NCI-H128 (cell line): ENCODE results near the gene OR51E1.

ENCODE experiments used
- DNase-seq: peaks from one replicate; lab custom pipeline; 2025; ENCODE audit not compliant: unreplicated experiment; lab: John Stamatoyannopoulos, UW

OR51E1 gene

GRCh38 chr11:4643682-4644081, at the start of gene OR51E1:
Gene OR51E1, plus strand, starts transcription at chr11:4643982. Its CDS starts 8,545 bp downstream, at chr11:4652527.
- no peak for DNase-seq

GRCh38 chr11:4605057-4605456, 38.7 kb upstream of the OR51E1 start:
- DNase-seq: no peak

DNA sequence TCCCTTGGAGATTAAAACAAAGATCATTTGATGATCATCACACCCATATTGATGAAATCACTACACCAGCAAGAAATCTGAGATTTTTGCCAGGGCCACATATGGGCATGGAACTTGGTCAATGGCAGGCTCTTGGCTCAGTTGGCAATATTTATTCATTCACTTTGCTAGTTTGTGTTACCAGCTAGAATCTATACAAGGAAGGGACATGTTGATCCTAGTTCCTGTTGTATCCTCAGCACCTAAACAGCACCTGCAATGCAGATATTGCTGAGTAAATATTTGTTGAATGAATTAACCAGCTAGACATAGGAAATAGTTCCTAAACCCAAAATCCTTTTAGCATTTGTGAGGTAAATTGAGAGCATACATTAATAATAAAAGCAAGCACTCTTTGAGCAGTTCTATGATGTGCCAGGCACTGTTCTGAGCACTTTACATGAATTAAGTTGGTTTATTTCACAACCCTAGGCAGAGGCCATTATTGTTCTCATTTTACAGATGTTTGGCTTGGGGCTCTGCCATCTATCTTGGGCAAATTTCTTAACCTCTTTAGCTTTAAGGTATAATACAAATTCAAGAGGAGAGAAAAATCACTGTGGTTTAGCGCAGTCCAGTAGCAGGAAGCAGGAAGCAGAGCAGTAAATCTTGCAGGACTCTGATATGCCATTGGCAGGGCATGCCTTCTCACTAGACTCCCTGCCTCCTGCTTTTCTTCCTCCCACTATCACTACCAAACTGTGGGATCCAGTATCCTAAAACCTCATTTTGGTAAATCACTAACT, 37.4 kb upstream of the OR51E1 start:
- no peak for DNase-seq

DNA sequence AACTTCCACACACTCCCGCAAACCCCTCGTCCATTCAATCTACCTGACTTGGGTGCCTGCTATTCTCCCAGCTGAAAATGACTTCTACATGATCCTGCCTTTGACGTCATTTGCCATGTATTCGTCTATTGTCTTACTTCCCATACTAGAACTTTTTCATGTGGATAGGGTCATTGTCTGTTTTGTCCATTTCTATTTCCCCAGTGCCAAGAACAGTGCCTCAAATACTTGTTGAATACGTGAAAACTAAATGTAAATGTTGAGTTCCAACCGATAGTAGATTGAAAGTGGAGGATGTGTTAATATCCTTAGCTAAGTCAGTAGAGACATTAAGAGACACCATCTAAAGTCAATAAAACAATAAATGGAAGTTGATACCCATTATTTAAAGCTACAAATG, 36.7 kb upstream of the OR51E1 start:
- DNase-seq: no peak

GRCh38 chr11:4607781-4608666, 35.8 kb upstream of the OR51E1 start, which contains the start of gene TRIM68:
Gene TRIM68, minus strand, starts transcription at chr11:4608231. Its CDS starts 2,727 bp downstream, at chr11:4605504.
- DNase-seq: no peak

DNA sequence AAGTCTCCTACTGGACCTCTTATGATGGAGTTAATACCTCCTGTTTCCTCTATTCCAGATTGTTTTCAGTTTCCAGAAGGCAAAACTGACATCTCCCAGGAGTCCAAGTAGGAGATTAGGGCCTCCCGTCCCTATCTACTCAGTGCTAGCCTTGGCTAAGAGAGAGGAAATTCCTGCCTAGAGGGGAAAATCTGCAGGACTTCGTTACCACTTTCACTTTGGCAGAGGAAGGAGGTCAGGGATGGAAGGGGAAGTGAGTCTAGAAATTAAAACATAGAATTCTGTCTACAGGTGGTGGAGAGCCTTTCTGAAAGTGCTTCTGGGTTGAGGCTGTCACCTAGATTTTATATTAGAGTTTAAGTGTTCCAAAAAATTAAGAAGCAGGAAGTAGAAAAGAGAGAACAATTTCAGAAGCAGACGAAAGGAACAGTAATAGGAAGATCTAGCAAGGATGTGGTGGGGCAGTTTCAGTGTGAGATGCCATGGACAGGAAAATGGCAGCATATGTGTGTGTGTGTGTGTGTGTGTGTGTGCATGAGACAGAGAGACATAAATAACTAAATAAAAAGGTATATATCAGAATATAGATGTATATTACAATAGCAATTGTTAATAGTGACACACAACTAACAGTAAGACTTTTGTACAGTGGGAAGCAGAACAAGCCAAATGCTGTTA, 33.4 kb upstream of the OR51E1 start:
- DNase-seq: no peak

DNA sequence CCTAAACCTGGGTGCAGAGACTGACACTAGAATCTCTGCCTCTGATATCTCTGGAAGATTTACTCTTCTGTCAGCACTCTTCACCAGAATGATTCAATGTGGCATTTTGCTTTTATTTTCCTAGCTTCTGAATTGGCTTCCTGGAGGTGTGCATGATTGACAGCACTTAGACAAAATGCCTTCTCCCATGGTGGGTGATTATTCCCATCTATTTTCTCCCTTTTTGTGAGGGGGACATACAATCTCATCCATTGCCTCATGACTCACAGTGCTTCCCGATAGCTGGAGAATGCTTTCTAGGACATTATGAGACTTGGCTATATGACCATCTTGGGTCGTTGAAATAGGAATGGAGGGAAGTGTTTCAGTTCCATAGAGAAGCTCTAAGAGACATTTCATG, 31.8 kb upstream of the OR51E1 start:
- DNase-seq: no peak

DNA sequence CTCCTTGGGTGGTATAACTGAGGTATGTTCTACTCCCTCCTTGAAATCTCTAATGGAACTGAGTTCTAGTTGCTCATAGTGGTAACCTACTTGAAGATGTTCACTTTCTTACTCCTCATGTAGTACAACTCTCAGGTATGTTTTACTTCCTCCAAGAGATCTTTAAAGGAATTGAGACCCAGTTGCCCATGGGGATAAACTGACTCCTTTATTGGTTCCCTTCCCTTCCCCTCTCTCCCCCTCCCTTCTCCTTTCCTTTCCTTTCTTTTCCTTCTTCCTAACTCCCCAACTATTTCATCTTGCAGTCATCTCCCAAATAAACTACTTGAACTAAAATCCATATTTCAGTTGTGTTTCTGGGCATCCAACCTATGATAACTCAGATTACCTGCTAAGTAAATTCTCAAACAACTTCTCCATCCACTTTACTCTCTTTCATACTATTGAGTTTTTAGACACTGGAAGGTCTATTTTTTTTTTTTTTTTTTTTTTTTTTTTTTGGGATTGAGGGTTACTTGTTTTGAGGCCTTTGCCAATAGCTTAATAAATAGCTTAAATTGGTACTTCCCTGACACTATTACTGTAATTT, 27.8 kb upstream of the OR51E1 start:
- DNase-seq: no peak

GRCh38 chr11:4619514-4619913, 24.3 kb upstream of the OR51E1 start:
- no peak for DNase-seq

DNA sequence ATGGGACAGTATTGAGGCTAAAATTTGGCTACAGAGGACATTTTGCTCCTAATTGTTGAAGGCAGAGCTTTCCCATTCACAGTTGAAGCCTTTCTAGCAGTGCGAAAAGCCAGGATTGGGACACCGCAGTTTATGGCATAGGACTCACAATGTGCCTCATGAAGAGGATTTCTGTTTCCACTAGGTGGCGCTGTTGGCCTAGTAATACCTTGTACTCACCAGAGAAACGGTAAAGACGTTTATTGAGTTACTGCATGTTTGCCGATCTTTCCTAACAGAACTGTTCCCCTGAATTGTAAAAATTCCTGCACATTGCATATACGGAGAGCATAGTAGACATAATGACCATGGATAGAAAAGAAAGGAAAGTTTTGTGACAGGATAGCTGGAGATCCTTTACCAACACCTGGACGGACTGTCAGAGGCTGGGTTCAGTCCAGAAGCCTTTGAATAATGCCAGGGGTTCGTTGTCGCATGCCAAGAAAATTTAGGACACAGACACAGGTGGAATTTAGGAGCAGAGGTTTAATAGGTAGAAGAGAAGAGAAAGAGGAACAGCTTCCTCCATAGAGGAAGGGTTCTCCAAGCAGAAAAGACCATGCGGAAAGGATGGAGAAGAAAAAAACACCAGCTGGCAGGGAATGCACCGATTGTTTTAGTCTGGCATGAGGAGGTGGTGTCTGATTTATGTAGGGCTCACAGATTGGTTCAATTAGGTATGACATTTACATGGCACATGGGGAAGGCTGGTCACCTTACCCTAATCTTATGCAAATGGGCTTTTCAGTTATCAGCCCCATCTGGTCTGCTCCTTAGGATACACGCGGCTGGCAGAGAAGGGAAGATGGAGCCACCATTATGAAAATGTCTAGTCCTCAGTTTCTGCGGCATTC, 17.3 kb upstream of the OR51E1 start:
- DNase-seq: peak; percentile 34

- DNase-seq: no peak
Observed at GRCh38 chr11:4636136-4636535, 7.6 kb upstream of the OR51E1 start.

- DNase-seq: peak; percentile 20
Observed at GRCh38 chr11:4636962-4637661, 6.7 kb upstream of the OR51E1 start, which contains the start of gene OR51D1. Gene OR51D1, plus strand, starts transcription at chr11:4637477. Its CDS starts 2,314 bp downstream, at chr11:4639791.

GRCh38 chr11:4637662-4638047, 6.1 kb upstream of the OR51E1 start:
- no peak for DNase-seq

DNA sequence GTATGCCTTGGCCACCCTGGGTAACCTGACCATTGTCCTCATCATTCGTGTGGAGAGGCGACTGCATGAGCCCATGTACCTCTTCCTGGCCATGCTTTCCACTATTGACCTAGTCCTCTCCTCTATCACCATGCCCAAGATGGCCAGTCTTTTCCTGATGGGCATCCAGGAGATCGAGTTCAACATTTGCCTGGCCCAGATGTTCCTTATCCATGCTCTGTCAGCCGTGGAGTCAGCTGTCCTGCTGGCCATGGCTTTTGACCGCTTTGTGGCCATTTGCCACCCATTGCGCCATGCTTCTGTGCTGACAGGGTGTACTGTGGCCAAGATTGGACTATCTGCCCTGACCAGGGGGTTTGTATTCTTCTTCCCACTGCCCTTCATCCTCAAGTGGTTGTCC, 3.9 kb upstream of the OR51E1 start:
- no peak for DNase-seq

GRCh38 chr11:4641501-4641900, 2.3 kb upstream of the OR51E1 start:
- no peak for DNase-seq

DNA sequence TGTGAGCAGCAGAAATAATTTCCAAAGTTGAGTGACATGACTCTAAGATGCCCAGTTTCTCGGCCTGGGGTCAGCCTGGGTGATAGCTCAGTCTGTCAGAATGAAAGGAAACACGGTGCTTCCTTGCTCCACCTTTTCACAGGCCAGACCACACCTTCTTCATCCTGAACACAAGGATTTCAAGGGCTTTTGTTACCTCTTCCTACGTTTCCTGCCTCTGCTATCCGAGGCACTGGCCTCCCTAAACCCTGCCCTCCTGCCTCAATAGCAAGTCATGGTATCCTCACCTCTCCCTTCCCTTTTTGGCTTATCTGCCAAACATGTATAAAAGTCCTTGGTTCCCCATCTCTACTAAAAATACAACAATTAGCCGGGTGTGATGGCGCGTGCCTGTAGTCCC, 1.7 kb upstream of the OR51E1 start:
- DNase-seq: no peak

DNA sequence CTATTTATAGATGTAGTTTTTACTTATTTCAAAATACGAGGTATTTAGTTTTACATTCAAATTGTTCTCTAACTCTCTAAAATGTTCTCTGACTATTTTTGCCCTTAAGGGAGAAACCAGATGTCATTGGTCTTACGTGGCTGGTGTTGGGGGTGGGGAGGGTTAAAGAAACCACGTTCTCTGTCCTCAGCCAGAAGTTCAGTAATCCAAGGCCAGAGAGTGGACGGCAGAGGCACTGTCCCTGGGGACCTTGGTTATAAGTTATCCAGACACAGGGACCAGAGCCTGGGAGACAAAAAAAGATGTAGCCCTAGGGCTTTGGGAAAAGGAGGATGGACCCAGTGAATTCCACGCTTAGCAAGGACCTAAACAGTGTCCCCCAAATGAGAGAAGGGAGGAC, 706 bp upstream of the OR51E1 start:
- no peak for DNase-seq

- no peak for DNase-seq
Observed at GRCh38 chr11:4644233-4644632, 451 bp downstream of the OR51E1 start.

- no peak for DNase-seq
Observed at GRCh38 chr11:4645974-4646373, 2.2 kb downstream of the OR51E1 start.
